PFSK-1 (cell line): ENCODE data around the gene KLF12.

Source experiments
- POLR2AphosphoS5 ChIP-seq: IDR thresholded peaks from 2 replicates; pipeline ENCODE4 v1.6.1; 2012; ENCODE audit warnings: low read depth, mild to moderate bottlenecking, control low read depth, low read length, moderate library complexity
- REST ChIP-seq, 2 experiments: IDR thresholded peaks; 2 replicates each; pipeline versions ENCODE4 v1.6.1 to v1.8.0; 2011 to 2012; ENCODE audit warnings: low read depth in 2 of 2, low read length in 2 of 2, control low read depth in 1 of 2, inconsistent platforms in 1 of 2, mild to moderate bottlenecking in 1 of 2, moderate library complexity in 1 of 2; ENCODE audit not compliant: insufficient read depth in 1 of 2

GRCh38 chr13:74117207-74117705 lies 16.9 kb downstream of the KLF12 start:
- TF ChIP-seq POLR2AphosphoS5 = no peak
- no peak for TF ChIP-seq REST (IDR thresholded peaks at IDR 0.05; ENCODE audit: insufficient read depth in 1 of 2, low read depth in 2 of 2, low read length in 2 of 2)
